H9 (cell line): ENCODE data around the gene SMPD4. TPM values are rescaled to one million over a fixed set of nuclear protein-coding genes. Genes with fewer than 3 reads are reported as not detected.
"Not testable (repeated sequence)": the region's sequence is repeated elsewhere in the genome, so short reads cannot be mapped to it uniquely, and the experiment has no call there.

Experiments
- DNase-seq: peaks from one replicate; pipeline ENCODE4 v3.0.0-alpha.2; 2017
- H2AFZ ChIP-seq: one replicate; pipeline ENCODE4 v1.6.1; 2013; ENCODE audit warnings: mild to moderate bottlenecking, low read length, control low read depth, moderate library complexity
- H2AK5ac ChIP-seq: 2 replicates; pipeline ENCODE4 v1.6.1; 2013; ENCODE audit warnings: low read length, control low read depth, mixed read lengths; ENCODE audit not compliant: insufficient read length
- H2BK120ac ChIP-seq: one replicate; pipeline ENCODE4 v1.6.1; 2013; ENCODE audit warnings: low read depth, mild to moderate bottlenecking, low read length, control low read depth, inconsistent platforms; ENCODE audit not compliant: poor library complexity, severe bottlenecking
- H2BK12ac ChIP-seq: 2 replicates; pipeline ENCODE4 v1.6.1; 2013; ENCODE audit warnings: low read length, control low read depth, mixed read lengths, low read depth; ENCODE audit not compliant: insufficient read length
- H2BK15ac ChIP-seq: 2 replicates; pipeline ENCODE4 v1.6.1; 2013; ENCODE audit warnings: low read depth, low read length, control low read depth
- H2BK20ac ChIP-seq: one replicate; pipeline ENCODE4 v1.6.1; 2013; ENCODE audit warnings: low read depth, mild to moderate bottlenecking, low read length, control low read depth, inconsistent platforms; ENCODE audit not compliant: poor library complexity, severe bottlenecking
- H2BK5ac ChIP-seq: 2 replicates; pipeline ENCODE4 v1.6.1; 2013; ENCODE audit warnings: low read length, control low read depth, mixed read lengths; ENCODE audit not compliant: insufficient read length
- H3K14ac ChIP-seq: 2 replicates; pipeline ENCODE4 v1.6.1; 2013; ENCODE audit warnings: low read length, control low read depth; ENCODE audit not compliant: insufficient read depth
- H3K18ac ChIP-seq: 2 replicates; pipeline ENCODE4 v1.6.1; 2013; ENCODE audit warnings: low read depth, mild to moderate bottlenecking, mixed read lengths, low read length, control low read depth; ENCODE audit not compliant: insufficient read length
- H3K23ac ChIP-seq: 2 replicates; pipeline ENCODE4 v1.6.1; 2013; ENCODE audit warnings: low read length, control low read depth, mixed read lengths, low read depth; ENCODE audit not compliant: insufficient read length
- H3K23me2 ChIP-seq: 2 replicates; pipeline ENCODE4 v1.6.1; 2013; ENCODE audit warnings: low read depth, mild to moderate bottlenecking, mixed read lengths, low read length, control low read depth; ENCODE audit not compliant: insufficient read length, poor library complexity, severe bottlenecking
- H3K27ac ChIP-seq: 2 replicates; pipeline ENCODE4 v1.5.1; 2013; ENCODE audit warnings: low read length, control low read depth, mixed read lengths, low read depth; ENCODE audit not compliant: insufficient read length
- H3K27me3 ChIP-seq: 2 replicates; pipeline ENCODE4 v1.6.1; 2013; ENCODE audit warnings: low read length, control low read depth, inconsistent platforms; ENCODE audit not compliant: insufficient read depth
- H3K4ac ChIP-seq: 2 replicates; pipeline ENCODE4 v1.6.1; 2013; ENCODE audit warnings: low read depth, mild to moderate bottlenecking, control low read depth, inconsistent platforms, low read length, moderate library complexity
- H3K4me1 ChIP-seq: 2 replicates; pipeline ENCODE4 v1.6.1; 2013; ENCODE audit warnings: low read length, control low read depth, inconsistent platforms; ENCODE audit not compliant: insufficient read depth
- H3K4me2 ChIP-seq: 2 replicates; pipeline ENCODE4 v1.6.1; 2013; ENCODE audit warnings: low read length, control low read depth, mixed read lengths; ENCODE audit not compliant: insufficient read length, insufficient read depth
- H3K56ac ChIP-seq: 2 replicates; pipeline ENCODE4 v1.6.1; 2013; ENCODE audit warnings: low read depth, mild to moderate bottlenecking, mixed read lengths, low read length, control low read depth; ENCODE audit not compliant: insufficient read length
- H3K79me1 ChIP-seq: 2 replicates; pipeline ENCODE4 v1.6.1; 2013; ENCODE audit warnings: low read depth, mild to moderate bottlenecking, moderate library complexity, low read length, control low read depth, inconsistent platforms; ENCODE audit not compliant: insufficient read depth, poor library complexity, severe bottlenecking
- H3K79me2 ChIP-seq: 2 replicates; pipeline ENCODE4 v1.6.1; 2013; ENCODE audit warnings: low read length, control low read depth, inconsistent platforms; ENCODE audit not compliant: insufficient read depth
- H3K9ac ChIP-seq: 2 replicates; pipeline ENCODE4 v1.6.1; 2013; ENCODE audit warnings: low read length, control low read depth, mixed read lengths; ENCODE audit not compliant: insufficient read length; ENCODE audit errors: extremely low read depth
- H3K9me3 ChIP-seq: one replicate; pipeline ENCODE4 v1.6.1; 2013; ENCODE audit warnings: low read depth, low read length, inconsistent platforms; ENCODE audit not compliant: control insufficient read depth
- H3T11ph ChIP-seq: one replicate; pipeline ENCODE4 v1.6.1; 2013; ENCODE audit warnings: mild to moderate bottlenecking, low read length, control low read depth, inconsistent platforms
- H4K20me1 ChIP-seq: one replicate; pipeline ENCODE4 v1.6.1; 2013; ENCODE audit not compliant: control insufficient read depth, insufficient read length, insufficient read depth
- H4K5ac ChIP-seq: 2 replicates; pipeline ENCODE4 v1.6.1; 2013; ENCODE audit warnings: low read depth, mild to moderate bottlenecking, mixed read lengths, low read length, control low read depth; ENCODE audit not compliant: insufficient read length
- H4K8ac ChIP-seq: replicated peaks from 2 replicates; pipeline ENCODE4 v1.6.1; 2013; ENCODE audit warnings: low read length, control low read depth, mixed read lengths, low read depth; ENCODE audit not compliant: insufficient read length
- H4K91ac ChIP-seq: 2 replicates; pipeline ENCODE4 v1.6.1; 2013; ENCODE audit warnings: low read depth, mild to moderate bottlenecking, moderate library complexity, mixed read lengths, low read length, control low read depth; ENCODE audit not compliant: insufficient read length
- H3K27ac Mint-ChIP-seq, 3 experiments: 2 replicates in 2 of 3; 3 replicates in 1 of 3; pipeline ENCODE4 v1.8.0; 2020 to 2021; ENCODE audit warnings: mixed read lengths in 3 of 3, mild to moderate bottlenecking in 1 of 3, moderate library complexity in 1 of 3
- H3K27me3 Mint-ChIP-seq: 2 replicates; pipeline ENCODE4 v1.8.0; 2021; ENCODE audit warnings: low read depth, mild to moderate bottlenecking, moderate library complexity, mixed read lengths
- H3K36me3 Mint-ChIP-seq, 3 experiments: 2 replicates in 2 of 3; 3 replicates in 1 of 3; pipeline ENCODE4 v1.8.0; 2020 to 2021; ENCODE audit warnings: low read depth in 3 of 3, mixed read lengths in 3 of 3; ENCODE audit not compliant: insufficient read depth in 1 of 3
- H3K4me1 Mint-ChIP-seq, 2 experiments: 2 replicates each; pipeline ENCODE4 v1.8.0; 2020; ENCODE audit warnings: mixed read lengths in 2 of 2
- H3K4me3 Mint-ChIP-seq, 2 experiments: 2 replicates in 1 of 2; 3 replicates in 1 of 2; pipeline ENCODE4 v1.8.0; 2020 to 2021; ENCODE audit warnings: mild to moderate bottlenecking in 2 of 2, mixed read lengths in 2 of 2, moderate library complexity in 1 of 2
- H3K9me3 Mint-ChIP-seq, 2 experiments: 2 replicates in 1 of 2; 3 replicates in 1 of 2; pipeline ENCODE4 v1.8.0; 2020; ENCODE audit warnings: mild to moderate bottlenecking in 2 of 2, mixed read lengths in 2 of 2, moderate library complexity in 1 of 2
- WGBS: extraction: QIAGEN DNeasy Blood & Tissue Kit; methylation state at CpG from one replicate; pipeline ENCODE4 v1.1.7; 2013; ENCODE audit warnings: missing lambda C conversion rate, low lambda C conversion rate, mixed read lengths; ENCODE audit not compliant: insufficient read length; ENCODE audit errors: extremely low coverage; 5-methylcytosine and 5-hydroxymethylcytosine counted together
- total RNA-seq: library from RNA; stranded (reverse); gene quantifications from 2 replicates; pipeline ENCODE4 v1.2.1, GENCODE V29; 2021
- TF ChIP-seq, protein P1 (sequence below): fragments of 200-600 bp; sonication (generic); conservative IDR thresholded peaks from 3 replicates; pipeline ENCODE4 v1.8.0; 2021; ENCODE audit warnings: antibody characterized with exemption, mild to moderate bottlenecking

SMPD4 gene
- total RNA-seq, 1 experiment from 2014 or later, result 105 TPM

DNA sequence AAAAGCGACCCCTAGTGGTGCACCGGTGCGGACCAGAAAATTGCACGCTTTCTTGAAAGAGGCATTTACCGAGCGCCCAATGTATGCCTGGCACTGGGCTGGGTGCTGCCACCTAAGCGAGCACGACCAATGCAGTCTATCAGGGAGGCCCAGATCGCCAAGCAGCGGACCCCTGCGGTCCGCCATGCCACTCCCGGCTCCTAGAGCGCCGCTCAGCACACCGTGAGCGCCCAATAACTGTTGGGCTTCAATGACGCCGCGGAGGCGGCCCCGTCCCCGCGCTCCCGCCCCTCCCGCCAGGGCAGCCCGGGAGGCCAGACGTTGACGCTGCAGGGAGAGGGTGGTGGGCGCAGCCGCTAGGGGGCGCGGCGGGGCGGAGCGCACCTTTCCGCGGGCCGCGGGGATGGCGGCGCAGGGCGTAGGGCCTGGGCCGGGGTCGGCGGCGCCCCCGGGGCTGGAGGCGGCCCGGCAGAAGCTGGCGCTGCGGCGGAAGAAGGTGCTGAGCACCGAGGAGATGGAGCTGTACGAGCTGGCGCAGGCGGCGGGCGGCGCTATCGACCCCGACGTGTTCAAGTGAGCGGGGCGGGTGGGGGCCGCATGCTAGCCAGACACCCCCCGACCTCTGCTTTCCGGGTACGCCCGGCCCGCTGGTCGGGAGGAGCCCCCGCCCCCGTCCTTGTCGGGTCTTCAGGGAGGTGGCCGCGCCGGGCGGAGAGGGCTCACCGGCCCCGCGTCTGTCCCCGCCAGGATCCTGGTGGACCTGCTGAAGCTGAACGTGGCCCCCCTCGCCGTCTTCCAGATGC, 679 bp upstream of the SMPD4 start, which contains the start of gene MZT2B:
Gene MZT2B, plus strand, starts transcription at position 383 of the 803 bp plus-strand sequence. Its CDS starts 21 bp downstream, at position 404.
- H4K20me1 ChIP-seq, H4K5ac ChIP-seq, H3K23me2 ChIP-seq, H3K9me3 ChIP-seq, H3K56ac ChIP-seq, H2AK5ac ChIP-seq, H3T11ph ChIP-seq, H2BK120ac ChIP-seq, H3K9me3 Mint-ChIP-seq, H3K23ac ChIP-seq, H2BK12ac ChIP-seq, H3K27ac ChIP-seq, H3K27me3 ChIP-seq, H2BK20ac ChIP-seq, H3K27me3 Mint-ChIP-seq, H4K8ac ChIP-seq, H2BK15ac ChIP-seq, H3K79me1 ChIP-seq, H2BK5ac ChIP-seq, H2AFZ ChIP-seq, H3K4me1 ChIP-seq: not testable (repeated sequence)
- peak within 1 kb of the TSS; percentile 49 for H4K91ac ChIP-seq
- H3K27ac Mint-ChIP-seq, result peak within 1 kb of the TSS; percentile 96 to 98 (median 98)
- H3K4me1 Mint-ChIP-seq, result peaks cover 4 to 13% of the 10 kb centered on the region in 2 experiments; a peak in 3 of 4 replicates
- peak within 1 kb of the TSS; percentile 70 for H3K4me2 ChIP-seq
- WGBS, result no CpG with 5 or more reads among the region's 86 CpGs
- H3K14ac ChIP-seq, result peak within 1 kb of the TSS; percentile 90
- H3K4ac ChIP-seq, result 0 out of 2 replicates have a peak within 1 kb of the TSS, but pooled peaks have one; percentile 42
- H3K4me3 Mint-ChIP-seq, result peak within 1 kb of the TSS; percentile 97 to 99
- peak within 1 kb of the TSS; percentile 86 for H3K18ac ChIP-seq
- peak; percentile 86 for DNase-seq
- H3K36me3 Mint-ChIP-seq, result peaks cover 6 to 24% (median 9%) of the 10 kb centered on the region in 3 experiments; a peak in 6 of 7 replicates
- H3K79me2 ChIP-seq, result peaks cover 28% of the 10 kb centered on the region; the same call in 1 of the 2 replicates
- H3K9ac ChIP-seq, result peak within 1 kb of the TSS; percentile 97
- TF ChIP-seq, protein P1, sequence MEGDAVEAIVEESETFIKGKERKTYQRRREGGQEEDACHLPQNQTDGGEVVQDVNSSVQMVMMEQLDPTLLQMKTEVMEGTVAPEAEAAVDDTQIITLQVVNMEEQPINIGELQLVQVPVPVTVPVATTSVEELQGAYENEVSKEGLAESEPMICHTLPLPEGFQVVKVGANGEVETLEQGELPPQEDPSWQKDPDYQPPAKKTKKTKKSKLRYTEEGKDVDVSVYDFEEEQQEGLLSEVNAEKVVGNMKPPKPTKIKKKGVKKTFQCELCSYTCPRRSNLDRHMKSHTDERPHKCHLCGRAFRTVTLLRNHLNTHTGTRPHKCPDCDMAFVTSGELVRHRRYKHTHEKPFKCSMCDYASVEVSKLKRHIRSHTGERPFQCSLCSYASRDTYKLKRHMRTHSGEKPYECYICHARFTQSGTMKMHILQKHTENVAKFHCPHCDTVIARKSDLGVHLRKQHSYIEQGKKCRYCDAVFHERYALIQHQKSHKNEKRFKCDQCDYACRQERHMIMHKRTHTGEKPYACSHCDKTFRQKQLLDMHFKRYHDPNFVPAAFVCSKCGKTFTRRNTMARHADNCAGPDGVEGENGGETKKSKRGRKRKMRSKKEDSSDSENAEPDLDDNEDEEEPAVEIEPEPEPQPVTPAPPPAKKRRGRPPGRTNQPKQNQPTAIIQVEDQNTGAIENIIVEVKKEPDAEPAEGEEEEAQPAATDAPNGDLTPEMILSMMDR, result peak; percentile 69

DNA sequence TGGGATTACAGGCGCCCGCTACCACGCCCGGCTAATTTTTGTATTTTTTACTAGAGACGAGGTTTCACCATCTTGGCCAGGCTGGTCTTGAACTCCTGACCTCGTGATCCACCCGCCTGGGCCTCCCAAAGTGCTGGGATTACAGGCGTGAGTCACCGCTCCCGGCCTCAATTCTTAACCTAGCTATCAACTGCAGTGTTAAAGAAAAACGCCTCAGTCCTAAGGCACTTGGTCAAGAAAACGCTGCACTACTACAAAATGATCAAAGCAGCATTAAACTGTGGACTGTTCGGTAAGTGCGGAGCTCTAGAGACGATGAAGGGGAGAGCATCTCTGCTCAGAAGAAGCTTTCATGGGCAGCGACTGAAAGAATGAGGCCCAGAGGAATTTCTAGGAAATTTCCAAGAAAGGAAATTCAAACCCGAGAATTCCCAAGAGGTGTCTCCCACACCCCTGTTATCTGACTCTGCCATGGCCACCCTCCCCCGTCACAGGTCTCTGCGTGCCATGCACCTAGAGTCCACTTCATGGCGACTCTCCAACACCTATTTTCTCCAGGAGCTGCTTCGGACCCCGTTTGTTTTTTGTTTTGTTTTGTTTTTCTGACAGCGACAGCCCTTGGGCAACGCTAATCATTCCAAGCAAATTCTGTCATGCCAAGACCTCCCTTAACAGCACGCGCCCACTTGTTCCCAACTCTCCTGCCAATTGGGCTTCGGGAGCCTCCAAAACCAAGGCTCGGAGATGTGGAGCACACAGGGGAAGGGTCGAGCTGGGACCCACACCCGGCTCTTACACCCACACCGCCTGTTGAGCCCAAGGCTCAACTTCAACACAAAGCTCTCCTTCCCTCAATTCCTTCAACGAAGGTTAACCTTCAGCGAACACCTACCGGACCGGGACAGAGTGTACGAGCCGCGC, 738 bp downstream of the SMPD4 start:
- H4K5ac ChIP-seq, H2BK20ac ChIP-seq, H3K23ac ChIP-seq, DNase-seq, H4K8ac ChIP-seq, H2BK12ac ChIP-seq, H4K20me1 ChIP-seq, H3K9me3 ChIP-seq, H2BK15ac ChIP-seq, H2BK5ac ChIP-seq, H2AFZ ChIP-seq, H3K23me2 ChIP-seq, H3K27me3 ChIP-seq, H3K56ac ChIP-seq, H3K9me3 Mint-ChIP-seq, H2BK120ac ChIP-seq, H3K27ac ChIP-seq, H3K79me1 ChIP-seq, H3T11ph ChIP-seq, H2AK5ac ChIP-seq, H3K4me1 ChIP-seq, H3K27me3 Mint-ChIP-seq: not testable (repeated sequence)
- peaks cover 28% of the 10 kb centered on the region; the same call in 1 of the 2 replicates for H3K79me2 ChIP-seq
- 0 out of 2 replicates have a peak overlapping the region, but pooled peaks have one; percentile 42 for H3K4ac ChIP-seq
- Mint-ChIP-seq H3K27ac (peak overlapping the region; percentile 96 to 98 (median 98)), H3K36me3 (peaks cover 8 to 21% (median 15%) of the 10 kb centered on the region in 3 experiments; a peak in 6 of 7 replicates), H3K4me3 (peak overlapping the region; percentile 97 to 99), H3K4me1 (peaks cover 4 to 13% of the 10 kb centered on the region in 2 experiments; a peak in 3 of 4 replicates)
- peak overlapping the region; percentile 90 for H3K14ac ChIP-seq
- peak overlapping the region; percentile 49 for H4K91ac ChIP-seq
- H3K18ac ChIP-seq, result peak overlapping the region; percentile 55
- H3K4me2 ChIP-seq, result peak overlapping the region; percentile 70
- peak overlapping the region; percentile 97 for H3K9ac ChIP-seq
- no CpG with 5 or more reads among the region's 38 CpGs for WGBS
